Measurements from ENCODE around the gene NFKBIE. TPM values are rescaled to one million over a fixed set of nuclear protein-coding genes. Genes with fewer than 3 reads are reported as not detected.

Gene NFKBIE
- total RNA-seq, 1 donor from 2014 or later: 5.3 TPM

DNA sequence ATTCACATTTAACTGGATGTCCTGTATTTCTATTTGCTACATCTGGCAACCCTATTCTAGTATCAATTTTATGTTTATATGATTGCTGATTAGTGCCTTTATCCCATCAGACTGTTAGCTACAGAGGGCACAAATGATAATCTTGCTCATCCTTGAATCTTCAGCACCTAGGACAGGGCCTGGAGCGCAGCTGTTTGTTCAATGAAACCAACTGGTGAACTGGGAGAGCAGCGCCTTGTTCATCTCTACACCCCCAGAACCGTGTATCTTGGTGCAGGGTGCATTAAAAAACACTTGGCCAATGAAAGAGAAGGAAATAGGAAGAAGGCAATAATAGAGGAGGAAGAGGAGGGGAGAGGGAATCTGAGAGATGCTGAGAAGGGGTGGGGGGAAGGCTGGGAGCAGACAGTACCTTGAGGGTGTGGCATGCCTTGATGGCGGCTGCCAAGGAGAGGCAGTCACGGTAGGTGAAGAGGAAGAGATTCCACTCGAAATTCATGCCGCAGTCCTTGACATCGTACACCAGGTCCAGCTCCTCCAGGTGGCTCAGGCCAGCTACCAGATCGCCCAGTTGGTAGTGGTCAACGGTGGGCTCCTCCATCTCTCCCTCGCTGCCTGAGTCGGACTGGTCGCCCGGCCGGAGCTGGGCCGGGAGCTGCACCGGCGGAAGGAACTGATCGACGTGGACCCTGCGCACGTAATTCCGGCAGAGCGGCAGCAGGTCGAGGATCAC lies 20.4 kb upstream of the NFKBIE start:
- no peak overlapping the region for H3K4me3 ChIP-seq (ENCODE audit: low read depth, low read length)
- peaks cover 1% of the 10 kb centered on the region for H3K27me3 ChIP-seq (ENCODE audit: control insufficient read depth, insufficient read depth, low read length)
- no peaks in the 10 kb centered on the region for H3K36me3 ChIP-seq (ENCODE audit: control insufficient read depth, insufficient read depth, low read length)
- FAIRE-seq: no peak
- DNase-seq (ENCODE audit: low read depth): no peak
- TF ChIP-seq, protein P1, sequence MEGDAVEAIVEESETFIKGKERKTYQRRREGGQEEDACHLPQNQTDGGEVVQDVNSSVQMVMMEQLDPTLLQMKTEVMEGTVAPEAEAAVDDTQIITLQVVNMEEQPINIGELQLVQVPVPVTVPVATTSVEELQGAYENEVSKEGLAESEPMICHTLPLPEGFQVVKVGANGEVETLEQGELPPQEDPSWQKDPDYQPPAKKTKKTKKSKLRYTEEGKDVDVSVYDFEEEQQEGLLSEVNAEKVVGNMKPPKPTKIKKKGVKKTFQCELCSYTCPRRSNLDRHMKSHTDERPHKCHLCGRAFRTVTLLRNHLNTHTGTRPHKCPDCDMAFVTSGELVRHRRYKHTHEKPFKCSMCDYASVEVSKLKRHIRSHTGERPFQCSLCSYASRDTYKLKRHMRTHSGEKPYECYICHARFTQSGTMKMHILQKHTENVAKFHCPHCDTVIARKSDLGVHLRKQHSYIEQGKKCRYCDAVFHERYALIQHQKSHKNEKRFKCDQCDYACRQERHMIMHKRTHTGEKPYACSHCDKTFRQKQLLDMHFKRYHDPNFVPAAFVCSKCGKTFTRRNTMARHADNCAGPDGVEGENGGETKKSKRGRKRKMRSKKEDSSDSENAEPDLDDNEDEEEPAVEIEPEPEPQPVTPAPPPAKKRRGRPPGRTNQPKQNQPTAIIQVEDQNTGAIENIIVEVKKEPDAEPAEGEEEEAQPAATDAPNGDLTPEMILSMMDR (IDR thresholded peaks at IDR 0.05; ENCODE audit: insufficient read depth, low read length, severe bottlenecking): no peak

DNA sequence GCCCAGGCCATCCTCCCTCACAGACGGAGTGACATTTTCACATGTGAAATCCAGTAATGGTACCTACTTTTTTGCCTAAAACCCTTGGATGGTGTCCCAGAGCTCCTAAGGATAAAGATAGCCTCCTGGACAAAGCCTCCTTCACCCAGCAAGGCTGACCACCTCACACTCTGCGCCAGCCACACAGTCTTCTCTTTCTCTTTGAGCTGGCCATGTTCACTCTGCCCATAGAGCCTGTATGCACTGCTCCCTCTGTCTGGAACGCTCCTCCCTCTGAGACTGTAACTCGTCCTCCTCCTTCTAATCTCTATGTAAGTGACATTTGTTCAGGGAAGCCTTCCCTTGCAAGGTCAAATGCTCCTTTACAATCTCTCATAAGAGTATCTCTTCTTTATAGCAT lies 19.5 kb upstream of the NFKBIE start:
- no peak overlapping the region for H3K4me3 ChIP-seq (ENCODE audit: low read depth, low read length)
- DNase-seq (ENCODE audit: low read depth): no peak
- no peaks in the 10 kb centered on the region for H3K36me3 ChIP-seq (ENCODE audit: control insufficient read depth, insufficient read depth, low read length)
- peaks cover 1% of the 10 kb centered on the region for H3K27me3 ChIP-seq (ENCODE audit: control insufficient read depth, insufficient read depth, low read length)
- FAIRE-seq: no peak
- TF ChIP-seq, protein P1 (IDR thresholded peaks at IDR 0.05; ENCODE audit: insufficient read depth, low read length, severe bottlenecking): no peak

DNA sequence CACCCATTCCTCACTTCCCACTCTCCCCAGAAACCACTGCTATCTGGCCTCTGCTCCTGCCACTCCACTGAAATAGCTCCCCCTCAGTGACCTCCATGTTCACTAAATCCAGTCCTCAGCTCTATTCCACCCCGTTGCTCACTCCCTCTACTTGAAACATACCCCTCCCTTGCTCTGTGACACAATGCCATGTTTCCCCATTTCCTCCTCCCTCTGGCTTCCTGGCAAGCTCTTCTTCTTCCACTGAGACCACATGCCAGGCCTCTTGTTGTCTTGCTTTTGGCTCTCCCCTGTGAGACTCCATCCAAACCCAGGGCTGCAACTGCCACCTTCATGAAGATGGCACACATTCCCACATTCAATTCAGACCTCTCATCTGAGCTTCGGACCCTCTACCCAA lies 18.8 kb upstream of the NFKBIE start:
- TF ChIP-seq, protein P1 (IDR thresholded peaks at IDR 0.05; ENCODE audit: insufficient read depth, low read length, severe bottlenecking): no peak
- DNase-seq (ENCODE audit: low read depth) (no peak), FAIRE-seq (no peak)
- H3K27me3 ChIP-seq (ENCODE audit: control insufficient read depth, insufficient read depth, low read length): peaks cover 1% of the 10 kb centered on the region
- no peak overlapping the region for H3K4me3 ChIP-seq (ENCODE audit: low read depth, low read length)
- H3K36me3 ChIP-seq (ENCODE audit: control insufficient read depth, insufficient read depth, low read length): no peaks in the 10 kb centered on the region

DNA sequence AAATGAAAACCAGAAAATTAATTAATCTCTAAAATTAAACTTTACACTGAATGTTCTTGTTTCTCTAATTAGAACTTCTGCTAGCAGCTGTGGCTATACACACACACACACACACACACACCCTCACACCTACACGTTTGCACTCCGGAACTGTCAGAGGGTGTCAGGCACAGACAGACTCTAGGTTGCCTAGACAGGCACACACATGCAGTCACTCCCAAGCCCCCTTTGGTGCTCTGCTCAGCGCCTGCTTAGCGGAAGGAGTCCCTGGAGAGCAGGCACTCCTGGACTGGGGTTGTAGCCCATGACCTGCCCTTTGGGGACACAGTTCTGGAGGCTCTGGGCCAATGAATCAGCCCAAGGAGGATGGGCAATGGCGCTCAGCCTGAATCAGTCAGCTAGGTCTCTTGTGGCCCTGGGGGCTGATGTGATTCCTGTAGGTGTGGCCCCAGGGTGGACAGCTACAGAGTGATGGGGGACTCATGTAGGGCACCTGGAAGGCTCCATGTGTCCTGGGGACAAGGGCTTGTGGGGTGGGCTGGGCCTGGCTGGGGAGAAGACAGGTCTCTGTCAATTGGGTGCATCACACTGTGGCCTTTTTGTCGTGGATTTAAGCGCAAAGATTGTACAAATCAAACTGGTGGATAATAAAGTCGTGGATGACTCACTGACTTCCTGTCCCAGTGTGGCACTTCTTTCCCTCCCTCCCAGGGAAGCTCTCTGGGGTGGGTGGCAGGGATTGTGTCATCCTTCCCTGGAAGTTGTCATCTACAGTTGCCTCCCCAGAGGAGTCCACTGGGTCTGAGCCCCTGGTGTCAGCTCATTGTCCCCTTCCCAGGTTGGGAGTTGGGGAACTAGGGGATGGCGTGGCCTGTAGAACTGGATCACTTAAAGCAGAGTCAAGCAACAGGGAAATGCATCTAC lies 13.7 kb upstream of the NFKBIE start:
- peaks cover 19% of the 10 kb centered on the region for H3K27me3 ChIP-seq (ENCODE audit: control insufficient read depth, insufficient read depth, low read length)
- TF ChIP-seq, protein P1 (IDR thresholded peaks at IDR 0.05; ENCODE audit: insufficient read depth, low read length, severe bottlenecking): no peak
- FAIRE-seq (no peak), DNase-seq (ENCODE audit: low read depth) (no peak)
- no peak overlapping the region for H3K4me3 ChIP-seq (ENCODE audit: low read depth, low read length)
- H3K36me3 ChIP-seq (ENCODE audit: control insufficient read depth, insufficient read depth, low read length): no peaks in the 10 kb centered on the region

DNA sequence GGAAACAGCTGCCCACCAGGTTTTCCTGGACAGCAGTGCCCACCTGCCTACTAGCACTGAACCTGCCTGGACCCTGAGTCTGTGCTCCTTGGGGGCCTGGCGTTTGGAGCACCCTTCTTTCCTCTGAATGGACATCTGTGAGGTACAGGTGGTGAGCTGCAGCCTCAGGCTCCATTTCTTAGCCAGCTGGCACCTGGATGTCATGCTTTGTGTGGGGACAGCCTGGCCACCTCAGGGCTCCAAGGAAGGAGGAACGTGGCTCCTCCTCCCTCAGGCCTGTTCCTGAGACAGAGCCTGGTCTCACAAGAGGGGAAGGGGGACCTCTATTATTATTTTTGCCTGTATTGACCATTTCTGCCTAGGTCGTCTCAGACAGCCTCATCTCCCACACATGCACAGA lies 13.0 kb upstream of the NFKBIE start:
- no peak for DNase-seq (ENCODE audit: low read depth)
- TF ChIP-seq, protein P1 (IDR thresholded peaks at IDR 0.05; ENCODE audit: insufficient read depth, low read length, severe bottlenecking): no peak
- H3K27me3 ChIP-seq (ENCODE audit: control insufficient read depth, insufficient read depth, low read length): peaks cover 19% of the 10 kb centered on the region
- H3K4me3 ChIP-seq (ENCODE audit: low read depth, low read length): no peak overlapping the region
- H3K36me3 ChIP-seq (ENCODE audit: control insufficient read depth, insufficient read depth, low read length): no peaks in the 10 kb centered on the region
- no peak for FAIRE-seq
